Natural killer cell (primary cell): Measurements from ENCODE around the gene MAP2. TPM values are rescaled to one million over a fixed set of nuclear protein-coding genes. Genes with fewer than 3 reads are reported as not detected.

ENCODE experiments used
- ATAC-seq, 3 donors: fragments of 150-1000 bp in 2 of 3; fragments of 200-7000 bp in 1 of 3; cut with Tn5 transposase; 1 replicate in 1 of 3; 2 replicates in 2 of 3; pipeline ENCODE4 v1.10.0; 2021; ENCODE audit warnings: mild to moderate bottlenecking in 2 of 3, moderate library complexity in 2 of 3
- DNase-seq, 2 donors: peaks; one replicate each; pipeline versions ENCODE4 v3.0.0 to v3.0.0-alpha.2; 2013 to 2021; ENCODE audit warnings: mixed read lengths in 1 of 2
- H3K27ac ChIP-seq: one replicate; pipeline ENCODE4 v1.5.1; 2013; ENCODE audit warnings: mild to moderate bottlenecking, low read length
- H3K27me3 ChIP-seq: one replicate; pipeline ENCODE4 v1.6.1; 2013; ENCODE audit warnings: low read length; ENCODE audit not compliant: control insufficient read depth, insufficient read depth
- H3K36me3 ChIP-seq: one replicate; pipeline ENCODE4 v1.6.1; 2013; ENCODE audit warnings: low read length; ENCODE audit not compliant: control insufficient read depth, insufficient read depth
- H3K4me1 ChIP-seq: one replicate; pipeline ENCODE4 v1.6.1; 2013; ENCODE audit warnings: low read length; ENCODE audit not compliant: control insufficient read depth, insufficient read depth
- H3K4me3 ChIP-seq: one replicate; pipeline ENCODE4 v1.5.1; 2013; ENCODE audit warnings: low read length
- H3K9me3 ChIP-seq: one replicate; pipeline ENCODE4 v1.6.1; 2013; ENCODE audit warnings: low read length; ENCODE audit not compliant: control insufficient read depth, insufficient read depth
- H3K27ac Mint-ChIP-seq, 2 donors: one replicate each; pipeline ENCODE4 v1.8.0; 2022; ENCODE audit warnings: mild to moderate bottlenecking in 2 of 2, mixed read lengths in 2 of 2, moderate library complexity in 1 of 2
- H3K27me3 Mint-ChIP-seq, 2 donors: one replicate each; pipeline ENCODE4 v1.8.0; 2022; ENCODE audit warnings: low read depth in 2 of 2, mixed read lengths in 2 of 2
- H3K36me3 Mint-ChIP-seq: one replicate; pipeline ENCODE4 v1.8.0; 2022; ENCODE audit warnings: mixed read lengths
- H3K4me1 Mint-ChIP-seq, 2 donors: one replicate each; pipeline ENCODE4 v1.8.0; 2022; ENCODE audit warnings: mixed read lengths in 2 of 2
- H3K4me3 Mint-ChIP-seq: one replicate; pipeline ENCODE4 v1.8.0; 2022; ENCODE audit warnings: mild to moderate bottlenecking, moderate library complexity, mixed read lengths
- H3K9me3 Mint-ChIP-seq, 2 donors: one replicate each; pipeline ENCODE4 v1.8.0; 2022; ENCODE audit warnings: mixed read lengths in 2 of 2
- CTCF ChIP-seq: fragments of 200-600 bp; IDR thresholded peaks from one replicate; pipeline ENCODE4 v1.8.0; 2022; ENCODE audit warnings: antibody characterized with exemption
- WGBS: methylation state at CpG from one replicate; pipeline ENCODE4 v1.1.7; 2013; ENCODE audit warnings: missing lambda C conversion rate; ENCODE audit not compliant: insufficient coverage; 5-methylcytosine and 5-hydroxymethylcytosine counted together
- intact Hi-C: fragments of 100-400 bp; cut with micrococcal nuclease; formaldehyde crosslinking; loops from one replicate; pipeline ENCODE4 v1.14.2; 2022
- total RNA-seq, 4 donors: library from RNA; stranded (reverse); fragments of 120-200 nt in 1 of 4; gene quantifications; one replicate each; pipeline versions ENCODE4 v1.2.3 to v1.2.4, GENCODE V29; 2013 to 2022

MAP2 gene
- total RNA-seq, 3 donors from 2014 or later (not counting 1 experiment from before 2014, with no cell fraction given) = not detected

- Mint-ChIP-seq H3K36me3 (no peaks in the 10 kb centered on the region), H3K27ac (no peak overlapping the region), H3K27me3 (no peaks in the 10 kb centered on the region), H3K4me1 (no peaks in the 10 kb centered on the region), H3K9me3 (peaks cover 2 to 5% of the 10 kb centered on the region in 2 donors), H3K4me3 (no peak overlapping the region)
- no peak for DNase-seq
- Histone ChIP-seq H3K27ac (no peak overlapping the region), H3K4me3 (no peak overlapping the region), H3K36me3 (no peaks in the 10 kb centered on the region), H3K4me1 (no peaks in the 10 kb centered on the region), H3K27me3 (no peaks in the 10 kb centered on the region), H3K9me3 (no peaks in the 10 kb centered on the region)
- WGBS = 72% methylated on average over 5 of the region's 5 CpGs
- intact Hi-C loops = no loop called here
- no peak for TF ChIP-seq CTCF
- ATAC-seq = no peak
Measured at GRCh38 chr2:209600341-209601171, 176.7 kb downstream of the MAP2 start.

- no peaks in the 10 kb centered on the region for H3K9me3 ChIP-seq
- H3K27ac Mint-ChIP-seq = no peak overlapping the region
- peaks cover 2% of the 10 kb centered on the region in 2 donors for H3K9me3 Mint-ChIP-seq
- H3K27ac ChIP-seq = no peak overlapping the region
- intact Hi-C loops = no loop called here
- H3K36me3 Mint-ChIP-seq = no peaks in the 10 kb centered on the region
- H3K4me1 Mint-ChIP-seq = no peaks in the 10 kb centered on the region
- no peak overlapping the region for H3K4me3 Mint-ChIP-seq
- ATAC-seq = no peak
- H3K27me3 ChIP-seq = no peaks in the 10 kb centered on the region
- H3K36me3 ChIP-seq = no peaks in the 10 kb centered on the region
- WGBS = no CpG with 5 or more reads among the region's 1 CpG
- TF ChIP-seq CTCF = no peak
- no peaks in the 10 kb centered on the region for H3K27me3 Mint-ChIP-seq
- H3K4me1 ChIP-seq = no peaks in the 10 kb centered on the region
- no peak overlapping the region for H3K4me3 ChIP-seq
- no peak for DNase-seq
Measured at GRCh38 chr2:209601497-209601896, 177.7 kb downstream of the MAP2 start.

DNA sequence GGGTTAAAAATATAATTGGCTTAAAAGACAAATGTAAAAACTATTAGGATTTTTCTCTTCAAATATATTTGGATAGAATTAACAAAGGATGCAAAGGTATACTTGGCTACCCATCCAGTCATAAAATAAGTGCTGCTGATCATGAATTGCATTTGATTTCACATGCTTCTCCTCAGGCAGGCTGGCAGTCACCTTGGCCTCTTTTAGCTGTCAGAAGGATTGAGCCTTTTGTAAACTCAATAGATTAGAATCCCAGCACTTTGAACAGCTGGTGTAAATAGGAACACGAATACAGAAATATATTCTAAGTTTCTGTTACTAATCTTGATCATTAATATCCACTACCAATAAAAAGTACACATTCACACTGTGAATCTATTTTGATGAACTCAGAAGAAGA lies 178.4 kb downstream of the MAP2 start:
- no peak overlapping the region for H3K4me3 ChIP-seq
- no CpG with 5 or more reads among the region's 1 CpG for WGBS
- H3K27ac ChIP-seq = no peak overlapping the region
- Mint-ChIP-seq H3K9me3 (peaks cover 2% of the 10 kb centered on the region in 2 donors), H3K4me3 (no peak overlapping the region), H3K27me3 (no peaks in the 10 kb centered on the region), H3K27ac (no peak overlapping the region), H3K36me3 (no peaks in the 10 kb centered on the region), H3K4me1 (no peaks in the 10 kb centered on the region)
- intact Hi-C loops = no loop called here
- DNase-seq = no peak
- H3K4me1 ChIP-seq = no peaks in the 10 kb centered on the region
- H3K27me3 ChIP-seq = no peaks in the 10 kb centered on the region
- no peak for ATAC-seq
- no peak for TF ChIP-seq CTCF
- H3K36me3 ChIP-seq = no peaks in the 10 kb centered on the region
- H3K9me3 ChIP-seq = no peaks in the 10 kb centered on the region

- Histone ChIP-seq H3K27me3 (no peaks in the 10 kb centered on the region), H3K27ac (no peak overlapping the region), H3K4me1 (no peaks in the 10 kb centered on the region), H3K4me3 (no peak overlapping the region), H3K9me3 (no peaks in the 10 kb centered on the region), H3K36me3 (no peaks in the 10 kb centered on the region)
- ATAC-seq (no peak), DNase-seq (no peak)
- Mint-ChIP-seq H3K4me3 (no peak overlapping the region), H3K27ac (no peak overlapping the region), H3K9me3 (peaks cover 3 to 12% of the 10 kb centered on the region in 2 donors), H3K36me3 (no peaks in the 10 kb centered on the region), H3K27me3 (no peaks in the 10 kb centered on the region), H3K4me1 (no peaks in the 10 kb centered on the region)
- intact Hi-C loops = no loop called here
- WGBS = 80% methylated on average over 1 of the region's 2 CpGs
- TF ChIP-seq CTCF = no peak
Measured at GRCh38 chr2:209609531-209609930, 185.7 kb downstream of the MAP2 start.
